GM21447 (cell line): Measurements from ENCODE around the gene POFUT2.
"Not testable (repeated sequence)": the region's sequence is repeated elsewhere in the genome, so short reads cannot be mapped to it uniquely, and the experiment has no call there.

Source experiments
- ATAC-seq: cut with Tn5 transposase; IDR thresholded peaks from one replicate; pipeline ENCODE4 v1.9.1; 2021; ENCODE audit not compliant: unreplicated experiment

POFUT2 gene

GRCh38 chr21:45313015-45313414, 25.3 kb upstream of the POFUT2 start:
- no peak for ATAC-seq

- ATAC-seq: no peak
Observed at GRCh38 chr21:45312296-45312695, 24.6 kb upstream of the POFUT2 start.

GRCh38 chr21:45310459-45310858, 22.8 kb upstream of the POFUT2 start:
- ATAC-seq: no peak

GRCh38 chr21:45309987-45310381, 22.3 kb upstream of the POFUT2 start:
- no peak for ATAC-seq

GRCh38 chr21:45309069-45309986, 21.6 kb upstream of the POFUT2 start:
- ATAC-seq: no peak

GRCh38 chr21:45308194-45309068, 20.7 kb upstream of the POFUT2 start:
- no peak for ATAC-seq

- not testable (repeated sequence) for ATAC-seq
Observed at GRCh38 chr21:45307597-45308158, 20.0 kb upstream of the POFUT2 start.

- ATAC-seq: no peak
Observed at GRCh38 chr21:45306832-45307571, 19.3 kb upstream of the POFUT2 start.

- no peak for ATAC-seq
Observed at GRCh38 chr21:45306453-45306831, 18.7 kb upstream of the POFUT2 start.

- no peak for ATAC-seq
Observed at GRCh38 chr21:45305836-45306235, 18.1 kb upstream of the POFUT2 start.

- ATAC-seq: no peak
Observed at GRCh38 chr21:45304945-45305344, 17.2 kb upstream of the POFUT2 start.

GRCh38 chr21:45304476-45304830, 16.8 kb upstream of the POFUT2 start:
- ATAC-seq: no peak

GRCh38 chr21:45303751-45304475, 16.2 kb upstream of the POFUT2 start:
- ATAC-seq: no peak

GRCh38 chr21:45303091-45303615, 15.5 kb upstream of the POFUT2 start:
- no peak for ATAC-seq

GRCh38 chr21:45302082-45303061, 14.7 kb upstream of the POFUT2 start:
- no peak for ATAC-seq

- ATAC-seq: no peak
Observed at GRCh38 chr21:45301521-45302081, 13.9 kb upstream of the POFUT2 start.

- ATAC-seq: no peak
Observed at GRCh38 chr21:45300786-45301520, 13.3 kb upstream of the POFUT2 start.
